K562 (cell line): ENCODE measurements around the gene MDC1. TPM values are rescaled to one million over a fixed set of nuclear protein-coding genes. Genes with fewer than 3 reads are reported as not detected.

Experiments used
- BMI1 ChIP-seq: fragments of 150-350 bp; IDR thresholded peaks from 2 replicates; pipeline ENCODE4 v1.6.1; 2014; ENCODE audit warnings: low read length
- CAMTA2 ChIP-seq: fragments of 250-450 bp; sonication (Bioruptor Pico); conservative IDR thresholded peaks from 2 replicates; pipeline ENCODE4 v1.5.1; 2022
- GTF2F1 ChIP-seq: IDR thresholded peaks from 2 replicates; pipeline ENCODE4 v1.6.1; 2011; ENCODE audit warnings: low read depth, low read length, improper control_type of control experiment
- GTF3C2 ChIP-seq: IDR thresholded peaks from 3 replicates; pipeline ENCODE4 v1.6.1; 2011; ENCODE audit warnings: borderline replicate concordance, mild to moderate bottlenecking, moderate library complexity; ENCODE audit not compliant: insufficient read length; ENCODE audit errors: extremely low read depth
- IFI16 ChIP-seq: fragments of 250-450 bp; sonication (Bioruptor Pico); IDR thresholded peaks from 2 replicates; pipeline ENCODE4 v2.1.2; 2022; ENCODE audit warnings: mild to moderate bottlenecking, inconsistent platforms
- MAX ChIP-seq: sonication (generic); formaldehyde crosslinking; IDR thresholded peaks from 2 replicates; pipeline ENCODE4 v1.9.0; 2022; ENCODE audit warnings: mild to moderate bottlenecking, missing genetic modification reagents
- MTA3 ChIP-seq: fragments of 450-650 bp; formaldehyde crosslinking; IDR thresholded peaks from 2 replicates; pipeline ENCODE4 v1.6.1; 2017; ENCODE audit warnings: mild to moderate bottlenecking, borderline replicate concordance
- RBM25 ChIP-seq: fragments of 200-400 bp; formaldehyde crosslinking; IDR thresholded peaks from 2 replicates; pipeline ENCODE4 v1.6.1; 2018; ENCODE audit warnings: low read length, low read depth, moderate library complexity; ENCODE audit not compliant: severe bottlenecking
- STAT5B ChIP-seq: fragments of 250-450 bp; sonication (Bioruptor Pico); IDR thresholded peaks from 2 replicates; pipeline ENCODE4 v1.8.0; 2021; ENCODE audit warnings: mild to moderate bottlenecking, inconsistent platforms
- U2AF1 ChIP-seq: fragments of 200-400 bp; formaldehyde crosslinking; optimal IDR thresholded peaks from 2 replicates; pipeline ENCODE3; 2017; ENCODE audit warnings: mild to moderate bottlenecking, low read depth, low read length, moderate library complexity
- ZBTB9 ChIP-seq: fragments of 450-650 bp; formaldehyde crosslinking; IDR thresholded peaks from 2 replicates; pipeline ENCODE4 v1.4.0; 2020; ENCODE audit warnings: mild to moderate bottlenecking, moderate library complexity
- ZEB2 ChIP-seq: fragments of 450-650 bp; IDR thresholded peaks from 2 replicates; pipeline ENCODE4 v1.6.1; 2016
- ZNF23 ChIP-seq: fragments of 250-450 bp; sonication (Bioruptor Pico); IDR thresholded peaks from 2 replicates; pipeline ENCODE4 v1.4.0; 2020; ENCODE audit warnings: mild to moderate bottlenecking
- ZNF518B ChIP-seq: fragments of 250-450 bp; sonication (Bioruptor Pico); IDR thresholded peaks from 2 replicates; pipeline ENCODE4 v1.5.0; 2021; ENCODE audit warnings: mild to moderate bottlenecking, moderate library complexity
- ZNF668 ChIP-seq: fragments of 250-450 bp; sonication (Bioruptor Pico); IDR thresholded peaks from 2 replicates; pipeline ENCODE4 v1.8.0; 2022; ENCODE audit warnings: mild to moderate bottlenecking, inconsistent platforms
- ZNF780A ChIP-seq: fragments of 250-450 bp; sonication (Bioruptor Pico); IDR thresholded peaks from 2 replicates; pipeline ENCODE4 v1.5.0; 2021; ENCODE audit warnings: mild to moderate bottlenecking
- polyA plus RNA-seq, 8 experiments: library from polyadenylated mRNA; depleted of rRNA in 4 of 8; stranded (reverse) in 5 of 8; unstranded in 3 of 8; fragments of >200 nt; fragmentation: Nextera tagmentation in 2 of 8; fragmentation: Illumina TruSeq in 1 of 8; extraction: Ambion mirVana in 2 of 8; extraction: Trizol in 1 of 8; gene quantifications; 2 replicates each; pipeline versions ENCODE4 v1.2.1 to v1.2.3, GENCODE V29; 2011 to 2014; ENCODE audit warnings: inconsistent platforms in 1 of 8, missing spikeins in 1 of 8
- total RNA-seq, 7 experiments: library from RNA; depleted of rRNA in 6 of 7; stranded (reverse); fragments of >200 nt in 6 of 7; fragmentation: Illumina TruSeq in 2 of 7; extraction: Trizol in 2 of 7; gene quantifications; 2 replicates each; pipeline versions ENCODE4 v1.2.1 to v1.2.3, GENCODE V29; 2011 to 2021; ENCODE audit warnings: low replicate concordance in 1 of 7

Gene MDC1
- total and polyA plus RNA-seq, 9 of the 15 experiments (the other 6 are each of a cell fraction or from before 2014, with no cell fraction given) = 8.2 to 114 (median 20.0) TPM

GRCh38 chr6:30719791-30720737, 3.0 kb upstream of the MDC1 start, which contains the start of gene TUBB (continued):
- TF ChIP-seq ZBTB9 (CRISPR knock-in tag) (no peak), IFI16 (CRISPR knock-in tag) (no peak), GTF3C2 (no peak), MTA3 (peak; percentile 64), ZNF23 (no peak), CAMTA2 (CRISPR knock-in tag) (no peak), BMI1 (no peak), ZEB2 (peak; percentile 19; the same call in 1 of the 2 replicates), U2AF1 (no peak), MAX (CRISPR knock-in tag) (peak; percentile 30; the same call in 1 of the 2 replicates), STAT5B (no peak), GTF2F1 (peak; percentile 96), ZNF668 (no peak), RBM25 (no peak), ZNF518B (CRISPR knock-in tag) (no peak), ZNF780A (CRISPR knock-in tag) (no peak)
